ENCODE results near the gene STRADA. TPM values are rescaled to one million over a fixed set of nuclear protein-coding genes. Genes with fewer than 3 reads are reported as not detected.

The STRADA gene
- total and polyA plus RNA-seq, 2 of the 8 experiments (the other 6 are each of a cell fraction or from before 2014, with no cell fraction given): 35.6 to 43.3 TPM

- CTCF ChIA-PET (ENCODE audit: partially characterized antibody): interaction anchor here (1.1 kb wide), 2 partner anchors 13 to 18 kb away, joined by 3 read pairs; no protein-coding TSS in a partner anchor
- Histone ChIP-seq H2BK12ac (ENCODE audit: low read depth, low read length) (no peak overlapping the region), H3K4me2 (ENCODE audit: insufficient read depth in 1 of 2, low read depth in 2 of 2, low read length in 2 of 2) (no peak overlapping the region; a peak in 1 of 4 replicates), H2AFZ (ENCODE audit: low read length) (no peak overlapping the region), H3K9me3 (ENCODE audit: insufficient read depth in 2 of 2, low read depth in 1 of 2, low read length in 1 of 2) (no peaks in the 10 kb centered on the region), H2BK5ac (ENCODE audit: low read depth, low read length) (no peak overlapping the region), H4K8ac (ENCODE audit: extremely low read depth, insufficient read depth, low read length) (no peak overlapping the region), H3K4me3 (ENCODE audit: extremely low read depth in 1 of 4, insufficient read depth in 2 of 4, low read depth in 3 of 4, low read length in 4 of 4) (no peak overlapping the region), H3K23me2 (ENCODE audit: low read depth, low read length) (peaks cover 1% of the 10 kb centered on the region), H3K18ac (ENCODE audit: extremely low read depth, low read length) (no peak overlapping the region), H3K79me1 (ENCODE audit: low read depth, low read length) (peaks cover 4% of the 10 kb centered on the region; the same call in 1 of the 2 replicates), H3K23ac (ENCODE audit: insufficient read length) (no peak overlapping the region), H2AK5ac (ENCODE audit: low read depth, low read length) (no peak overlapping the region), H4K91ac (replicated peaks; ENCODE audit: insufficient read length, low read length) (no peak overlapping the region), H4K5ac (ENCODE audit: insufficient read length, low read depth, low read length) (no peak overlapping the region), H3K56ac (replicated peaks; ENCODE audit: insufficient read length, low read depth, low read length) (no peak overlapping the region), H2BK15ac (ENCODE audit: low read length) (no peak overlapping the region), H2BK20ac (ENCODE audit: low read length) (no peak overlapping the region), H2BK120ac (replicated peaks; ENCODE audit: low read depth, low read length) (no peak overlapping the region), H3K36me3 (ENCODE audit: control insufficient read depth in 2 of 4, insufficient read depth in 4 of 4, low read length in 3 of 4) (peaks cover 3 to 46% (median 20%) of the 10 kb centered on the region in 4 experiments; a peak in 7 of 8 replicates), H3K79me2 (ENCODE audit: control insufficient read depth in 1 of 2, insufficient read depth in 2 of 2, low read length in 2 of 2) (peaks cover 56 to 98% of the 10 kb centered on the region in 2 experiments), H3K4me1 (replicated peaks in 1 of 4; ENCODE audit: control insufficient read depth in 3 of 4, insufficient read depth in 4 of 4, low read length in 3 of 4) (no peaks in the 10 kb centered on the region; a peak in 2 of 7 replicates), H3K27me3 (replicated peaks in 1 of 4; ENCODE audit: control insufficient read depth in 3 of 4, extremely low read depth in 1 of 4, insufficient read depth in 3 of 4, low read length in 3 of 4) (no peaks in the 10 kb centered on the region), H4K20me1 (replicated peaks in 1 of 2; ENCODE audit: control insufficient read depth in 1 of 2, insufficient read depth in 2 of 2, low read length in 2 of 2) (peaks cover 14 to 20% of the 10 kb centered on the region in 2 experiments), H3K9ac (replicated peaks in 1 of 4; ENCODE audit: extremely low read depth in 1 of 4, low read depth in 3 of 4, low read length in 3 of 4) (0 out of 7 replicates have a peak overlapping the region, but pooled peaks of 1 of the 4 experiments have one; percentile 18), H3K27ac (ENCODE audit: low read depth, low read length) (no peak overlapping the region), H3K14ac (ENCODE audit: insufficient read length) (no peak overlapping the region), H3K4ac (replicated peaks; ENCODE audit: insufficient read length, low read depth, low read length) (no peak overlapping the region)
- WGBS, 2 experiments (ENCODE audit: extremely low coverage in 1 of 2, insufficient coverage in 1 of 2, insufficient read length in 1 of 2, insufficient replicate concordance in 2 of 2, low coverage in 1 of 2, low lambda C conversion rate in 2 of 2, missing lambda C conversion rate in 1 of 2): 86% methylated on average over 1 of the region's 1 CpG; no CpG with 5 or more reads in 1 of the 2 experiments
- DNase-seq (ENCODE audit: low read depth in 1 of 2, low spot score in 2 of 2) (no peak), FAIRE-seq (no peak)
- POLR2A ChIA-PET (ENCODE audit: partially characterized antibody): interaction anchor here (0.6 to 24.4 kb wide), 5 partner anchors 7 to 44 kb away, joined by 4 to 481 read pairs (median 9); partner anchors contain the start of genes CCDC47, DDX42, FTSJ3 and PSMC5
- no peak for TF ChIP-seq TCF12 (IDR thresholded peaks at IDR 0.05; ENCODE audit: low read depth, low read length)
- TF ChIP-seq PHF8 (conservative IDR thresholded peaks at IDR 0.05; ENCODE audit: low read depth, low read length): no peak
- TF ChIP-seq E2F6 (IDR thresholded peaks at IDR 0.05): no peak
- no peak for TF ChIP-seq GABPA (IDR thresholded peaks at IDR 0.05; ENCODE audit: borderline replicate concordance, insufficient read depth, low read length)
- TF ChIP-seq GTF2F1 (IDR thresholded peaks at IDR 0.05; ENCODE audit: borderline replicate concordance, low read depth, low read length): no peak
- TF ChIP-seq SP1 (IDR thresholded peaks at IDR 0.05; ENCODE audit: low read depth, low read length): no peak
- no peak for TF ChIP-seq SUZ12 (IDR thresholded peaks at IDR 0.05; ENCODE audit: low read length)
- TF ChIP-seq POU5F1 (IDR thresholded peaks at IDR 0.05; ENCODE audit: low read depth, low read length): no peak
- TF ChIP-seq TEAD4 (IDR thresholded peaks at IDR 0.05; ENCODE audit: low read depth, low read length): no peak
- TF ChIP-seq CTCF (IDR thresholded peaks at IDR 0.05; ENCODE audit: control extremely low read depth in 1 of 3, insufficient read depth in 1 of 3, low read depth in 1 of 3, low read length in 3 of 3): no peak
- TF ChIP-seq JUND (IDR thresholded peaks at IDR 0.05; ENCODE audit: low read length): no peak
Measured at GRCh38 chr17:63780507-63780906, 38.9 kb upstream of the STRADA start.

Data from H1 (cell line).